K562 treated with DMSO at 1 percent for 4 hours (cell line): ENCODE data around the gene PCDHGB4. TPM values are rescaled to one million over a fixed set of nuclear protein-coding genes. Genes with fewer than 3 reads are reported as not detected.

Experiments used
- total RNA-seq: library from RNA; unstranded; fragments of 300-600 nt; gene quantifications from 2 replicates; pipeline ENCODE4 v1.2.3, GENCODE V29; 2022; ENCODE audit not compliant: insufficient read depth

The PCDHGB4 gene
- total RNA-seq: 0.21 TPM in 1 of 2 replicates, not detected in the other

GRCh38 chr5:141387557-141388311, at the start of gene PCDHGB4:
PCDHGB4 (plus strand) TSS chr5:141387698; CDS start chr5:141387885, 187 bp downstream.

GRCh38 chr5:141338538-141339306, 48.8 kb upstream of the PCDHGB4 start, which contains the start of gene PCDHGA2:
PCDHGA2 (plus strand) TSS chr5:141338760.

DNA sequence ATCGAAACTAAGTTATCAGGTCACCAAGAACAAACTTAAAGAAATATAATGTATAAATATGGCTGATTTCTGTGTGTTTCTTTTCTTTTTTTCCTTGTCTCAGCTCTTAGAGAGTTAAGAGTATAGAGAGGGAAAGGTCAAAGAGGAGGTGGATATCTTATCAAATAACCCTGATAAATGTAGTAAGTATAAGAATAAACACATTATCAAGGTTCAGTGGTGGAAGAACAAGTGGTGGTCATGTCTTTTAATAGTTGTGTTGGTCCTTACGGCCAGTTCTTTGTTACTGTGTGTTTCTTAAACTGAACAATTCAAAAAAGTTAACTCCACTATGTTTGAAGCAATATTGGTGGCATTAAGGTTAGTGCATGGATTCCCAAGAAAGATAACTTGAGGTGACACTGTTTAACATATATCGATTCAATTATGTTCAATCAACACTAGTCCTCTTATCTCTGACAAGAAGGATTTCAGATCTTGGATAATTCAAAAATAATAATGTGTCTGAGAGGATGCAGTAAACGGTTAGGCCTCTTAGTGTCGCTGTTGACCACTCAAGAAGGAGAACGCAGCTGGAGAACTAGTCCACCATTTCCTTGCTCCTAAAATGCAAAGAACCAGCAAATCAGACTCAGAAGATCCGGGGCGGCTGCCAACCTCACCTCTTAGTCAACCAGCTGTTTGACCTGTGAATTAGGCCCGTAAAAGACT, 44.1 kb upstream of the PCDHGB4 start, which contains the start of gene PCDHGA3:
TSS of gene PCDHGA3 (plus strand) at position 588 of the 711 bp plus-strand sequence. CDS start 205 bp downstream, outside the sequence.

DNA sequence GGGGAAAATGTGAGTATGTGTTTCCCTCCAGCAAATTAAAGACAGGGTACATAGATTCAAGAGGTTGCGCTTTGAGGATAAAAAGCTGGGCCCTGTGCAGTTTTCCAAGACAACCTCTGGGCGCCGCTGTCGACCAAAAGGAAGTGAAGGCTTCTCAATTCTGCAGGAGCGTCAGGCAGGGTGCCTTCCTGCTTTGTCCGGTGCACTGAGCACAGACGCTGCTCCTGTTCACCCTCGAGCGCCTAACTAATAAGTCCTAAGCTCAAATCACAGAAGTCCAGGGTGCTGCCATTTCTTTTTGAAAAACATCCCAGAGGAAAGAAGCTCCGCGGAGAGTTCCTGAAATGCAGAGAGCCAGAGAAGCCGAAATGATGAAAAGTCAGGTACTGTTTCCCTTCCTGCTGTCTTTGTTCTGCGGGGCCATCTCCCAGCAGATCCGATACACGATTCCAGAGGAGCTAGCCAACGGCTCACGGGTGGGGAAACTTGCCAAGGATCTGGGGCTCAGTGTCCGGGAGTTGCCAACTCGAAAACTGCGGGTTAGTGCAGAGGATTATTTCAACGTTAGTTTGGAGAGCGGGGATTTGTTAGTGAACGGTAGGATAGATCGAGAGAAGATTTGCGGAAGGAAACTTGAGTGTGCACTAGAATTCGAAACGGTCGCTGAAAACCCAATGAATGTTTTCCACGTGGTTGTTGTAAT, 37.4 kb upstream of the PCDHGB4 start, which contains the start of gene PCDHGB1:
TSS of gene PCDHGB1 (plus strand) at position 183 of the 703 bp plus-strand sequence. CDS start at position 345, 162 bp downstream.

DNA sequence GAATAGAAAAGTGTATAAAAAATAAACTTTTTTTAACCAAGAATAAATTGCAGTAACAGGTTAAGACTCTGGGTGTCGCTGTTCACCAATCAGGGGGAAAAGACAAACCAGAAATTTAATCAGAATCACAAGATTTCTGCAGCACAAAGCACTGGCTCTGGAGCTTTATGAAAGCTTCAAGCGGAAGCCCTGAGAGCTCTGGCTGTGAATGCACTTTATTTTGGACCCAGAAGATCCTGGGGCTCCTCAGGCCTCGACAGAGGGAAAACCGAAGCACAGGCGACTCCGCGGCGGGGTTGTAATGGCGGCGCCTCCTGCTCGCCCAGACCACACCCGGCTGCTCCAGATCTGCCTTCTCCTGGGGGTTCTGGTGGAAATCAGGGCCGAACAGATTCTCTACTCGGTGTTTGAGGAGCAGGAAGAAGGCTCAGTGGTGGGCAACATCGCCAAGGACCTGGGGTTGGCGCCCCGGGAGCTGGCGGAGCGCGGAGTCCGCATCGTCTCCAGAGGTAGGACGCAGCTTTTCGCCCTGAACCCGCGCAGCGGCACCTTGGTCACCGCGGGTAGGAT, 32.5 kb upstream of the PCDHGB4 start, which contains the start of gene PCDHGA4:
TSS of gene PCDHGA4 (plus strand) at position 122 of the 570 bp plus-strand sequence. CDS start at position 209, 87 bp downstream.

GRCh38 chr5:141359790-141360426, 27.6 kb upstream of the PCDHGB4 start, which contains the start of gene PCDHGB2:
PCDHGB2 (plus strand) TSS chr5:141359994; CDS start chr5:141360136, 142 bp downstream.

GRCh38 chr5:141363952-141364660, 23.4 kb upstream of the PCDHGB4 start, which contains the start of gene PCDHGA5:
PCDHGA5 (plus strand) TSS chr5:141364162; CDS start chr5:141364331, 169 bp downstream.

GRCh38 chr5:141369994-141370848, 17.3 kb upstream of the PCDHGB4 start, which contains the start of gene PCDHGB3:
PCDHGB3 (plus strand) TSS chr5:141370242; CDS start chr5:141370395, 153 bp downstream.

DNA sequence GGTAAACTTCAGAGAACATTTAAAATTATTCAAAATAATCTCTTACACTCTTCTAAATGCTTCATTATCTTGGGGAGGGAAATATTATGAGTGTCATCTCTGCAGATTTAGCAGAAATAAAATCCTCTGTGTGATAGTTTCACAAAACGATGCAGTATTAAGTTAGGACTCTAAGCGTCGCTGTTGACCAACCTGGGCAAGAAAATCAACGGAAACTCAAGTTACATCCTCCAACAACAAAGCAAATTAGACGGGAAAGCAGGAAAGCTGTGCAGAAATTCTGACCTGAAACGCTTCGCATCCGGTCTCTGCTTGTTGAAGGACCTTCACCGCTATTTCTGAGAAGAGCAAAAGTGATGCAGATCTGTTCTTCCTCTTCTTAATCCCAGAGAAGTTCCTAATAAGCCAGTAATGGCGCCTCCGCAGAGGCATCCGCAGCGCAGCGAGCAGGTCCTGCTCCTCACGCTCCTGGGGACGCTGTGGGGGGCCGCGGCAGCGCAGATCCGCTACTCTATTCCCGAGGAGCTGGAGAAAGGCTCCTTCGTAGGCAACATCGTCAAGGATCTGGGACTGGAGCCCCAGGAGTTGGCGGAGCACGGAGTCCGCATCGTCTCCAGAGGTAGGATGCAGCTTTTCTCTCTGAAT, 13.7 kb upstream of the PCDHGB4 start, which contains the start of gene PCDHGA6:
TSS of gene PCDHGA6 (plus strand) at position 219 of the 645 bp plus-strand sequence. CDS start at position 412, 193 bp downstream.

DNA sequence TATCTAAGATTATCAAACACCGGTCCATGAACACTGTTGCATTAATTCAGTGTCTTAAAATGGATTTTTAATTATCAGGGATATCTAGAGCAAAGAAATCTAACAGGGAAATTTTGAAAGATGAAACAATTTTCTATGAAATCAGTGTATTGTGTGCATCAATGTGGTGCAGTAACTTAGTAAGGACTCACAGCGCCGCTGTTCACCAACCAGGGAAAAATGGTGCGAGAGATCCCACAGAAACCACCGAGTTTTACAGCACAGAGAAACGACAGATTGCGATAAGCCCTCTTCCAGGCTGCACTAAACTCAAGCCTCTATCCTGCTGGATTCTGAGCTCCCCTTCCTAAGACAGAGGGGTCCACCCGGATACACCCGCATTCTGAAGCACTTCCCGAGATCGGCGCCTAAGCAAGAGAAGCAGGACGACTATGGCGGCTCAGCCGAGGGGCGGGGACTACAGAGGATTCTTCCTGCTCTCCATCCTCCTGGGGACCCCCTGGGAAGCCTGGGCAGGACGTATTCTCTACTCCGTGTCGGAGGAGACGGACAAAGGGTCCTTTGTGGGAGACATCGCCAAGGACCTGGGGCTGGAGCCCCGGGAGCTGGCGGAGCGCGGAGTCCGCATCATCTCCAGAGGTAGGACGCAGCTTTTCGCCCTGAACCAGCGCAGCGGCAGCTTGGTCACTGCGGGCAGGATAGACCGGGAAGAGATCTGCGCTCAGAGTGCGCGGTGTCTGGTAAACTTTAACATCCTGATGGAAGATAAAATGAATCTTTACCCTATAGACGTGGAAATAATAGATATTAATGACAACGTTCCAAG, 4.8 kb upstream of the PCDHGB4 start, which contains the start of gene PCDHGA7:
TSS of gene PCDHGA7 (plus strand) at position 274 of the 826 bp plus-strand sequence. CDS start at position 432, 158 bp downstream.

DNA sequence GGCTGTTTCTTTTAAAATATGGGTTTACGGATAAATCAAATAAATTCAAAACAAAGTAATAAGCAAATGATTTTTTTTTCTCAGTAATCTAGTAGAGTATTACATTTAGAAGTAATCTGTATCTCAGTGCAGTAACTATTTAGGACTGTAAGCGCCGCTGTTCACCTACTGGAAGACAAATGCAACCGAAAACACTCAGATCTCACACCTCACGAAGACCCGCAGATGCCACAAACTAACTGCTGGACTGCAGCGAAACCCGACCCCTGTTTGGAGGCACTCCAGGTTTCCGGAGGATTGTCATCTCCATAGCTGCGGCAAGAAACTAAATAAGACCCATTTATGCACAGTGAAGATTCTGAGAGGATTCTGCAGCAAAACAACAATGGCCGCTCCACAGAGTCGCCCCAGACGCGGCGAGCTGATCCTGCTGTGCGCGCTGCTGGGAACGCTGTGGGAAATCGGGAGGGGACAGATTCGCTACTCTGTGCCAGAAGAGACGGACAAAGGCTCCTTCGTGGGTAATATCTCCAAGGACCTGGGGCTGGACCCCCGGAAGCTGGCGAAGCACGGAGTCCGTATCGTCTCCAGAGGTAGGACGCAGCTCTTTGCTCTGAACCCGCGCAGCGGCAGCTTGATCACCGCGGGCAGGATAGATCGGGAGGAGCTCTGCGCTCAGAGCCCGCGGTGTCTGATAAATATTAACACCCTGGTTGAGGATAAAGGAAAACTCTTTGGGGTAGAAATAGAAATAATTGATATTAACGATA, 5.1 kb downstream of the PCDHGB4 start, which contains the start of gene PCDHGA8:
TSS of gene PCDHGA8 (plus strand) at position 205 of the 770 bp plus-strand sequence. CDS start at position 386, 181 bp downstream.

DNA sequence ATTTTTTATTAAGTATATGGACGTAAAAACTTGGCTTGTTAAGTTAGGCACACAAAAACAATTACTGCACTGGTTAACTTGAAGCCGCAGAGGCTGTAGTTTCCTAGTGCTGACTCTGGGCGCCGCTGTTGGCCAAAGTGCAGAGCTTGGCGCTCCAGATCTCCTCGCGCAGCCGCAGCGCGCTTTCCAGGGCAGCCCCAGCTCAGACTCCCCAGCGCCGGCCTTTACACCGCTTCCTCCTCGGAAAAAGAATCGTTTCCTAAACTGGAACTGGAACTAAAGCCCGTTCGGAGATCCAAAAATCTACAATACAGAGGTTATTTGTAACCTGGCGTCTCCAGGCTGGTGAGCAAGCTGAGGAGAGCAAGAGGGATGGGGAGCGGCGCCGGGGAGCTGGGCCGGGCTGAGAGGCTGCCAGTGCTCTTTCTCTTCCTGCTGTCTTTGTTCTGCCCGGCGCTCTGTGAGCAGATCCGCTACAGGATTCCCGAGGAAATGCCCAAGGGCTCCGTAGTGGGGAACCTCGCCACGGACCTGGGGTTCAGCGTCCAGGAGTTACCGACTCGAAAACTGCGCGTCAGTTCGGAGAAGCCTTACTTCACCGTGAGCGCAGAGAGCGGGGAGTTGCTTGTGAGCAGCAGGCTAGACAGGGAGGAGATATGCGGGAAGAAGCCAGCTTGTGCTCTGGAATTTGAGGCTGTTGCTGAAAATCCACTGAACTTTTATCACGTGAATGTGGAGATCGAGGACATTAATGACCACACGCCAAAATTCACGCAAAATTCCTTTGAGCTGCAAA, 10.5 kb downstream of the PCDHGB4 start, which contains the start of gene PCDHGB5:
TSS of gene PCDHGB5 (plus strand) at position 192 of the 796 bp plus-strand sequence. CDS start at position 373, 181 bp downstream.

DNA sequence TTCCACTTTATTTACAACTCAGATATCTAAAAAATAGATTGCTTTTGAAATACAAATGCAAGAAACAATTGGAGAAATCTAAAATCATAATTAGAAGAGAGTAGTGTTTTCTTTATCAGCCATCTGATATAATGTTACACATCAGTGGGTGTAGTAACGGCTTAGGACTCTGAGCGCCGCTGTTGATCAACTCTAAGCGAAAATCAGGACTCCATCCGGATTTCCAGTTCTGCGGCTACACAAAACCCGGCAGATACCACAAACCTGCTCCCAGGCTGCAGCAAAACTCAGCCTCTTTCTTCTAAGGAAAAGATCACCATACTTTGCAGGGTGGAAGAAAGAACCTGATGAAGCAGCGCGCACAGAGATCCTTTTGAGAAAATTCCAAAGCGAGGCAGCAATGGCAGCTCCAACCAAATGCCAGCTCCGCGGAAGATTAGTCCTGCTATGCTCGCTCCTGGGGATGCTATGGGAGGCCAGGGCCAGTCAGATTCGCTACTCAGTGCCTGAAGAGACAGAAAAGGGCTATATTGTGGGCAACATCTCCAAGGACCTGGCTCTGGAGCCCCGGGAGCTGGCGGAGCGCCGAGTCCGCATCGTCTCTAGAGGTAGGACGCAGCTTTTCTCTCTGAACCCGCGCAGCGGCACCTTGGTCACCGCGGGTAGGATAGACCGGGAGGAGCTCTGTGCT, 15.2 kb downstream of the PCDHGB4 start, which contains the start of gene PCDHGA9:
TSS of gene PCDHGA9 (plus strand) at position 226 of the 691 bp plus-strand sequence. CDS start at position 401, 175 bp downstream.

GRCh38 chr5:141407790-141408505, 20.4 kb downstream of the PCDHGB4 start, which contains the start of gene PCDHGB6:
PCDHGB6 (plus strand) TSS chr5:141408021; CDS start chr5:141408203, 182 bp downstream.

